Thoracic aorta (tissue), 2 donors: Measurements from ENCODE around the gene OCIAD2. TPM values are rescaled to one million over a fixed set of nuclear protein-coding genes. Genes with fewer than 3 reads are reported as not detected.

Source experiments
- ATAC-seq: fragments of 150-250 bp; one replicate; pipeline ENCODE4 v1.8.0; 2017; ENCODE audit warnings: low read depth; ENCODE audit not compliant: insufficient number of reproducible peaks, low FRiP score
- DNase-seq: peaks from one replicate; pipeline ENCODE4 v3.0.0-alpha.2; 2020; ENCODE audit warnings: low spot score
- H3K27ac ChIP-seq, 2 donors: fragments of 200-600 bp; sonication (generic); 1 replicate in 1 of 2; 2 replicates in 1 of 2; pipeline ENCODE4 v1.5.1; 2016; ENCODE audit warnings: mild to moderate bottlenecking in 2 of 2, moderate library complexity in 2 of 2
- H3K27me3 ChIP-seq: fragments of 200-600 bp; sonication (generic); replicated peaks from 2 replicates; pipeline ENCODE4 v1.6.0; 2016; ENCODE audit warnings: mild to moderate bottlenecking; ENCODE audit not compliant: insufficient read depth
- H3K36me3 ChIP-seq: fragments of 200-600 bp; sonication (generic); one replicate; pipeline ENCODE4 v1.5.1; 2016
- H3K4me1 ChIP-seq, 2 donors: fragments of 200-600 bp; sonication (generic); 1 replicate in 1 of 2; 2 replicates in 1 of 2; pipeline versions ENCODE4 v1.5.1 to v1.6.0; 2016; ENCODE audit warnings: low read depth in 2 of 2, mild to moderate bottlenecking in 1 of 2; ENCODE audit not compliant: control insufficient read depth in 1 of 2
- H3K4me3 ChIP-seq: fragments of 200-600 bp; sonication (generic); 2 replicates; pipeline ENCODE4 v1.5.1; 2016; ENCODE audit warnings: mild to moderate bottlenecking
- H3K9me3 ChIP-seq: fragments of 200-600 bp; sonication (generic); 2 replicates; pipeline ENCODE4 v1.5.1; 2016
- total RNA-seq, 2 donors: library from RNA; depleted of rRNA; stranded (reverse); fragments of >200 nt; gene quantifications; one replicate each; pipeline versions ENCODE4 v1.1.0 to v1.2.3, GENCODE V29; 2016
- TF ChIP-seq, protein P1 (sequence below): fragments of 200-600 bp; sonication (generic); IDR thresholded peaks from one replicate; pipeline ENCODE4 v1.5.1; 2019; ENCODE audit warnings: antibody characterized with exemption

The OCIAD2 gene
- total RNA-seq, 2 donors from 2014 or later = 3.2 to 6.6 TPM

DNA sequence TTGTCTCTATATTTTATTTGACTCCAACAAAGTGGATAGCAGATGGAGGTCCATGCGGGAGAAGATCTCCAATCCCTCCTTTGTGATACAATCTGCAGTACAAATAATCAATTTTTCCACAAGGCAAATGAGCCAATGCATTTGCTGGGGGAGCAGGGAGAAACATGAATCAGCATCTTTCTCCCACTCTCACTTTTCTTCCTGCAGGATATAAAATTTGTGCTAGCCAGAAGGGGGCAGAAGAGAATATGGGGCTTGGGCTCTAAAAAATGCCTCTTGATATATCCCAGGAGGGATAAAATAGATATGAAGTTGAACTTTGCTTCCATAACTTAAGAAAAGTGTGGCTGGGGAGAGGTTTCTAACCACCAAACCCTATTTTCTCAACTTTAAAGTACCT is 41.2 kb upstream of the OCIAD2 start:
- TF ChIP-seq, protein P1, sequence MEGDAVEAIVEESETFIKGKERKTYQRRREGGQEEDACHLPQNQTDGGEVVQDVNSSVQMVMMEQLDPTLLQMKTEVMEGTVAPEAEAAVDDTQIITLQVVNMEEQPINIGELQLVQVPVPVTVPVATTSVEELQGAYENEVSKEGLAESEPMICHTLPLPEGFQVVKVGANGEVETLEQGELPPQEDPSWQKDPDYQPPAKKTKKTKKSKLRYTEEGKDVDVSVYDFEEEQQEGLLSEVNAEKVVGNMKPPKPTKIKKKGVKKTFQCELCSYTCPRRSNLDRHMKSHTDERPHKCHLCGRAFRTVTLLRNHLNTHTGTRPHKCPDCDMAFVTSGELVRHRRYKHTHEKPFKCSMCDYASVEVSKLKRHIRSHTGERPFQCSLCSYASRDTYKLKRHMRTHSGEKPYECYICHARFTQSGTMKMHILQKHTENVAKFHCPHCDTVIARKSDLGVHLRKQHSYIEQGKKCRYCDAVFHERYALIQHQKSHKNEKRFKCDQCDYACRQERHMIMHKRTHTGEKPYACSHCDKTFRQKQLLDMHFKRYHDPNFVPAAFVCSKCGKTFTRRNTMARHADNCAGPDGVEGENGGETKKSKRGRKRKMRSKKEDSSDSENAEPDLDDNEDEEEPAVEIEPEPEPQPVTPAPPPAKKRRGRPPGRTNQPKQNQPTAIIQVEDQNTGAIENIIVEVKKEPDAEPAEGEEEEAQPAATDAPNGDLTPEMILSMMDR = no peak
- no peak overlapping the region for H3K27ac ChIP-seq
- H3K27me3 ChIP-seq = no peaks in the 10 kb centered on the region
- no peak overlapping the region for H3K4me3 ChIP-seq
- H3K9me3 ChIP-seq = no peaks in the 10 kb centered on the region
- ATAC-seq = no peak
- DNase-seq = no peak
- no peaks in the 10 kb centered on the region for H3K36me3 ChIP-seq
- no peaks in the 10 kb centered on the region for H3K4me1 ChIP-seq

DNA sequence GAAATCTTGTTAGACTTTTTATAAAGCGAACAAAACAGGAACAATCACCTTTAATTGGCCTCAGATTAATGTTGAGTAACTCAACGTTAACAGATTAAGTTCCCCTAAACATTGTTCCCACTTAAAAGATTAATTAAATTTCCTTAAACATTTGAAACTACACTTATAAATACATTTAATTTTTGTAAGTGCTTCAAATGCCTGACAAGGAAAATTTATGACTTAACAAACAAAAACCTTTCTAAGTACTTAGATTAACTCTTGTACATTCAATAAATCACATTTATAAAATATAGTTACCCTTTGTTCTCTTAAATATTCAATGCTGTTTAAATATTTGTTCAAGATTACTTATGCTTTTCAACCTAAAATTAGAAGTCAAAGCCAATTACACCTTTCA is 39.4 kb upstream of the OCIAD2 start:
- H3K9me3 ChIP-seq = no peaks in the 10 kb centered on the region
- no peak for DNase-seq
- TF ChIP-seq, protein P1 = no peak
- no peaks in the 10 kb centered on the region for H3K4me1 ChIP-seq
- ATAC-seq = no peak
- no peaks in the 10 kb centered on the region for H3K36me3 ChIP-seq
- no peaks in the 10 kb centered on the region for H3K27me3 ChIP-seq
- H3K27ac ChIP-seq = no peak overlapping the region
- H3K4me3 ChIP-seq = no peak overlapping the region

DNA sequence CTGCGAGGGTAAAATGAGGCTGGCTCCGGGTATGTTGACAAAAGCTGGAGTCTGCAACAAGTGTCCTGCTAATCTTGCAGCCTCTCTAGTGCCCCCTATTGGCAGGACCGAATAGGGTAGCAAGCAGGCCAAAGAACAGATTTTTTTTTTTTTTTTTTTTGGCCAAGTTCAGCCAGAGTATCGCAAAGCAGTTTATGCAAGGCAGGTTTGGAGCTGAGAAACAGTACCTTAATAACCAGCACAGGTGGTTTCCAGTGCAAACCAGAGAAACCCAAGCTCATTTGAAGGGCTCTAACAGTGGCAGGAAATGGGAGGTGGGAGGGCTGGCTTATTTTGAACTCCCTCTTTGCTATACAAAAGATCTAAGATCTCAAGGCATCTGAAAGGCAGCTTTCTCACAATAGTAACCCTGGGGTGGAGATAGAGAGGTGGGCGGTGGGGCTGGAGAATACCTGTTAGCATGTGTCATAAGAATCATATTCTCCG is 38.2 kb upstream of the OCIAD2 start:
- ATAC-seq (no peak), DNase-seq (no peak)
- Histone ChIP-seq H3K4me3 (no peak overlapping the region), H3K9me3 (no peaks in the 10 kb centered on the region), H3K36me3 (no peaks in the 10 kb centered on the region), H3K27ac (no peak overlapping the region), H3K4me1 (no peaks in the 10 kb centered on the region), H3K27me3 (no peaks in the 10 kb centered on the region)
- TF ChIP-seq, protein P1 = no peak

DNA sequence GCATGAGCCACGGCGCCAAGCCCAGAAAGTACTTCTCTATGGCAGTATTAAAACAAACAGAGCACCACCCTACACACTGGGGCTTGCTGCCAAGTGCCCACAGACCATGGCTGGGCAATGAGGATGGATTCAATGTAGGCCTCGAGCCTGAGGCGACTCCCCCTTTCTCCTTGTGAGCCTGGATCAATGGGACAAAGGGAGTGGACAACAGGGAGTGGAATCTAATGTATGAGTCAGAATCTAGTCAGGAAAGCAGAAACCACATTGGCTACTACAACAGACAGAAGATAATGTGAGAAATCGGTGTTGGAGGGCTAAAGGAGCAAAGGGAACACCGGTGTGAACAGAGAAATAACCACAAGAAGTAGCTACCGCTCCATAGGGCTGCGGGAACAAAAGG is 37.7 kb upstream of the OCIAD2 start:
- Histone ChIP-seq H3K4me3 (no peak overlapping the region), H3K36me3 (no peaks in the 10 kb centered on the region), H3K9me3 (no peaks in the 10 kb centered on the region), H3K4me1 (no peaks in the 10 kb centered on the region), H3K27ac (no peak overlapping the region), H3K27me3 (no peaks in the 10 kb centered on the region)
- no peak for DNase-seq
- TF ChIP-seq, protein P1 = no peak
- ATAC-seq = no peak

DNA sequence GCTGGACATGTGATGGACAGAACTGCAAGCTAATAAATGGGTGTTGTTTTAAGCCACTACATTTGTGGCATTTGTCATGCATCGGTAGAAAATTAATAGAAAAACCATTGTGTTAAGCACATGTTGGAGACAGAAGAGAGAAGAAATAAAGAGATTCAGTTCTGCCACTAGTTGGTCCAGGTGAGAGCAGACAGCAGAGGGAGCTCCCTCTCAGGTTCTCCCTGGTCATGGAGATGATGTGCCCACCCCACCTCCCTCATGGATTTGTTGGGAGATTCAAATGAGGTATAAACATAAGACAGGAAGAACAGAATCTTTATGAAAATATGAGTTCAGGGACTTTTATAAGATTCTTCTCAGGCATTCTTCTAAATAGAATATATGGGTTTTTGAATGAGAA is 36.8 kb upstream of the OCIAD2 start:
- H3K4me1 ChIP-seq = no peaks in the 10 kb centered on the region
- H3K9me3 ChIP-seq = peaks cover 2% of the 10 kb centered on the region
- H3K4me3 ChIP-seq = no peak overlapping the region

More for the DNA sequence above, 36.8 kb upstream of the OCIAD2 start:
- Histone ChIP-seq H3K36me3 (no peaks in the 10 kb centered on the region), H3K27me3 (no peaks in the 10 kb centered on the region), H3K27ac (no peak overlapping the region)
- ATAC-seq (no peak), DNase-seq (no peak)
- TF ChIP-seq, protein P1 = no peak
